ENCODE measurements around the gene CLEC16A.

Gene CLEC16A

DNA sequence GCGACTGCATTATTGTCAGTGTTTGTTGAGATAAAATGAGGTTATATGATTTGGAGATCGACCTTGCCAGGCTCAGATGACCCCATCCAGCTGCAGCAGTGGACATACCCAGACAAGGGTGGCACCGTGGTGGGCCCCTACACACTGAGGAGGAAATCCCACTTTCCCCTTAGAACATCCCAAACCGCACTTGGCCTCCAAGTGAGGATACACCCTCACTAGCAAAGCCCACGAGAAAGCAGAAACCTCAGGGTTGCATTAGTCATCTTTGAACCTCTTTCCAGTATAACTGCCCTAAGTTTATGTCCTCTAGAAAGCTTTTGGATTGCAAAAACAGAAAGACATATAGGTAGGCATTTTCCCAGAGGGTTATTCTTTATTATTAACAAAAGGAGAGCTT is 101.5 kb downstream of the CLEC16A start:
- no peak for DNase-seq

DNA sequence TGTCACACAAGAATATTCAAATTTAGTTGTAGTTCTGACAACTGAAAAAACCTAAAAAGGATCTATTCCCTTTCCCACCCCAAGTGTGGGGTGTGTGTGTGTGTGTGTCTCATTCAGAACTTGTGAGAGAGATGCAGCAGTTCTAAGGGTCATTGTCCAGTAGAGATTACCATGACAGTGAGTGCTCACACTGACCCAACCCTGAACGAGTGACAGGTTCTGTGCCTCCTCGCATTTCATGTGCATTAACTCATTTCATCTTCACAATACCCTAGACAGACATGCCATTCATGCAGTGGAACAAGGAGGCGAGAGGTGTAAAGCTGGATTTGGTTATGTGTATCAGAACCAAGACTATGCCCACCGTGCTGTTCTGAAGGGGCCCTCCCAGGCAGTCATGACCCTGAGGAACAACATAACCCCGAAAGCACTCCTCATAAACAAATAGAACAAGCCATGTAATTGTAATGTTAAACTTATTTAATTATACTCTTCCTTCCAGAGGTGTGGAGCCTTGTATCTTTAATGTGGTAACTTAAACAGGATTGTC is 102.1 kb downstream of the CLEC16A start:
- no peak for DNase-seq

DNA sequence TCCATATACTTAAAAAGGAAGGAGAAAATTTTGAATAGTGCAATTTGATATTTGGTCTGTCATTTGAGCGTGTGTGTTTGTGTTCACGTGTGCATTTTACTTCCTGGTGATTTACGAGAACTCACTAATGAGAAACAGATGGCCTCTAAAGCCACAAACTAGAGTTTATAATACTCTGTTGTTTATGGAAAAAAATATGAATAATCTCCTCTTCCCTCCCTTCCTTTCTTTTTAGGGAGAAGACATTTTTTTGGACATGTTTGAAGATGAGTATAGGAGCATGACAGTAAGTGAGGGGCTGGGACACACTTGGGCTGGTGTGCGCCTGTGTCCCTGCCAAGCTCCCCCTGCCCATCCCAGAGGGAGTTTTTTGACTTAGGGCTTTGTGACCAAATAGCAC is 102.7 kb downstream of the CLEC16A start:
- DNase-seq = no peak

DNA sequence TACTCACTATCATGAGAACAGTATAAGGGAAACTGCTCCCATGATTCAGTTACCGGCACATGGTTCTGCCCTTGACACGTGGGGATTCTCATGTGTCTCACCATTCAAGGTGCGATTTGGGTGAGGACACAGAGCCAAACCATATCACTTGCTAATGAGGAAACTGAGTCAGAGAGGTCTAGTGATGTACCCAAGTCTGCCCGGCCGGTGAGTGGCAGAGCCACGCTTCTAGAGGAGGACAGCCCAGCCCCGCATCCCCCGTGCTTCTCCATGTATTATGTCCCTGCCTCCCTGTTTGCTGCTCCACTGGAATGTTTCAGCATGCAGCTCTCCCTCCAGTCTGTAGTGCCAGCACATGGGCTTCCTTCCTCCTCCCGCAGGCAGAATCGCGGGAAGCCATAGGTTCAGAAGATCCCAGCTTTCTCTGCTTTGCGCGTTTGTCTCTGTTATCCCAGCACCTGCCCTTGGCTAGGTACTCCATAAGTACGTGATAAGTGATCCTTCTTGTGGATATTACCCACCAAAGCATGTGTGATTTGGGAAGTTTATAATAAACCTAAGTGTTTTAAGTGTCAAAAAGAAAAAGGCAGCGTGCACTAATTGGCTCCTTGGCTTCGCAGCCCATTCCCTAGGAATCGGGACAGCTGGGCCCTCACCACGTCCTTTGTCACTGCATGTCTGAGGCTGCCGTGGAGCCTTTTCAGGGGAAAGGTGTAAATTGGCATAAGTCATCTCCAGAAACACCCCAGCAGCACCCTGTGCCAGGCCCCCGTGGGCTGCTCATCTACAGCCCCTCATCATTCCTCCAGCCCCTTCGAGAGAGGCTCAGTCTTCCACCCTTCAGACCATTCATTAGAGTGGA is 103.8 kb downstream of the CLEC16A start:
- no peak for DNase-seq

DNA sequence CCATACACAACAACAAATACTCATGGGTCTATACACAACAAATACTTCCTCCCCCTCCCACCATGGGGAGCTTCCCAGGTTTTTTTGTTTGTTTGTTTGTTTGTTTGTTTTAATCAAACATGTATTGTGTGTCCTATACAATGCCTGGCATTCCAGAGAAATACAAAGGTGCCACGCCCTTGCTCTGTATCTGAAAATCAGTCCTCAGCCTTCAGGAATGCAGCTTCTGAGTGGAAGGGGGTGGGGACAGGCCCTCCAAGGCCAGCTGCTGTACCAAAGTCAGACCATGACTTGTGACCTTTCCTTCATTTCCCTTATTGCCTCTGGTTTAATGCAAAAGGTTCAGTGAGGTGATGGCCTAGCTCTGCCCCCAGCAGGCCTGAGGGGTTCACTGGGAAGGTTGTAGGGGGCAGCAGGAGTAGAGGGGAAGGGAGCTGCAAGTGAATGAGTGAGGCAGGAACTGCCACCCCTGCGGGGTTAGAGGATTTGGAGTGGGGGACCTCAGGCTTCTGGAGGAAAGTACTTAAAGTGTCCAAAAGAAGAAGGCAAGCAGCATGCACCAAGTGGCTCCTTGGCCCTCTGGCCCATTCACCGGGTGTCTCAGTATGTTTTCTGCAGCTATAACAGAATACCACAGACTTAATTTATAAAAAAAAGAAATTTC is 105.2 kb downstream of the CLEC16A start:
- no peak for DNase-seq

DNA sequence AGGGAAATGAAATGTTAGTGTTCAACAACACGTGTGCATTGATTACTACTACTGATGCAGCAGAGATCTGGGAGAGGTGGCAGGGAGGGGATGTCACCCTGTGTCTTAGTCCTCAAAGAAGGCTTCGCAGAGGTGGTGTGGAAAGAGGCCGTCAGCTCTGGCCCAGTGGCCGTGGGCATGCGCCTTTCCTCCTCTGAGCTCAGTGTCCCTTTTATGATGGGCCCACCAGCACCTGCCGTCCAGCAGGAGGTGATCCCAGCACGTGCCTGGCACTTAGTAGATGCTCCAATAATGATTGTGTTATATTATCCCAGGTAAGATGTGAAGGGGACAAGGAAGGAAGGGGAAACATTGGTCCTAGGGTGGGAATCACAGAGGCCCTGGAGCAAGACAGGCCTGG is 106.2 kb downstream of the CLEC16A start:
- no peak for DNase-seq

DNA sequence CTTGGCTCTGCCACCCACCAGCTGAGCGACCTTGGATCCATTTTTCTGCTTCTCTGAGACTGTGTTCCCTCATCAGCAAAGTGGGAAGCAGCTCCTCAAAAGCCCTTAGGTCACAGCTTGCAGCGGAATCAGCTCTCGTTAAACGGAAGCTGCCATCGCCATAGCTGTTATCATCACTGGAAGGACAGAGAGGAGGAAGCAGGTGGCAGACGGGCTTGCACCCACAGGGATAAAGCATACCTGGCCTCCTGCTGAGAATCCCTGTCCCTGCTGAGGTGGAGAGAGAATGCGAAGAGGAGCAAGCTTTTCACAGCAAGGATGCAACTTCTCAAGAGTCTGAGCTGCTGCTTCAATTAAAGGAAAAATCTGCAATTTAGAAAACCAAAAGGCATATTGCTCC is 106.6 kb downstream of the CLEC16A start:
- DNase-seq = peak; percentile 54

DNA sequence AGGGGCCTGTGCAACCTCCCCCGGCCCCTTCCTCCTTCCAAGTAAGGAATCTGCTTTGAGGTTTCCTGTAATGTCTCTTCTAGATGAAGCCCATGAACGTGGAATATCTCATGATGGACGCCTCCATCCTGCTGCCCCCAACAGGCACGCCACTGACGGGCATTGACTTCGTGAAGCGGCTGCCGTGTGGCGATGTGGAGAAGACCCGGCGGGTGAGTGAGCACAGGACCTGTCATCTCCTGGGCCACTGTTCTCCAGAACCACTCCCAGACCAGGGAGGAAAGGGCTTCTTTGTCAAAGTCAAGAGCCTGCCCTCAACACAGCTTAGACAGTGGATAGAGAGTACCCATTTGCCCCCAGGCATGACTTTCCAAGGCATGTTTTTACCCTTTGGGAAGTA is 107.1 kb downstream of the CLEC16A start:
- no peak for DNase-seq

DNA sequence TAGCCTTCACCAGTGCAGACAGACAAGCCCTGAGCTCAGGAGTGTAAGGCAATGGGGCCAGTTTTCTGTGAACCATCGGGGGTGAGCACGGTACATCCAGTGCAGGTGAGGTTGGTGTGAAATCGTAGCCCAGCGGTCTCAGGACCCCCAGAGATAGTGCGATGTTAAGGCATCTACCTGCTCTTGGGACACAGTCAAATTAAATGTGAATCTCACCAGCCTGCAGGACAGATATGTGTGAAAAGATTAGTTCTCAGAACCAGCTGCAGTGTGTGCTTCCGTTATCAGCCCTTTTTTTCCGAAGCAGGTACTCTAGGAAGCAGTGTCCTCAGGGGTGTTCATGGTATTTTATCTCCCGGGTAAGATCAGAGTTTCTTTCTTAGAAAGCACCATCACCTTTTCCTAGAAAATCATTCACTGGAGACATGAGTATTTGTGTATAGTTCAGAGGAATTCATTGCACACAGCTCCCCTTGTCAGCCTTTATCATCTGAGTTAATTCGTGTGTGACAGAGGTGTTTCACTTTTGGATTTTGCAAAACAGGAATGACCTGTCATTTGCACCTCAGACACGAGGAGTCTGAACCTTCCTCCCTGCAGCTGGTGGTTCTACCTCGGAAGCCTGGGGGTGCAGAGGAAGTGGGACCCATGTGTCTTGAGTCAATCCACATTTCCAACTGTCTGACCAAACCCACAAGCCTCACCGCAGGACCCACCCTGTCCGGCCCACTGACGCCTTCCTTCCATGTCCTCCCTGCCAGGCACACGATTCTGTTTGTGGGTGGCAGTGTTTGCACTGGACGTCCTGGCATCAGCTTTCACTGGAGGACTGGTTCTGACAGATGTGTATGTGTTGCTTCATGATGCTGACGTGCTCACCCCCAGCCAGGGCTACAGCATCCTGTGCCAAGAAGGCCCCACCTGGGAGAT is 107.8 kb downstream of the CLEC16A start:
- no peak for DNase-seq

DNA sequence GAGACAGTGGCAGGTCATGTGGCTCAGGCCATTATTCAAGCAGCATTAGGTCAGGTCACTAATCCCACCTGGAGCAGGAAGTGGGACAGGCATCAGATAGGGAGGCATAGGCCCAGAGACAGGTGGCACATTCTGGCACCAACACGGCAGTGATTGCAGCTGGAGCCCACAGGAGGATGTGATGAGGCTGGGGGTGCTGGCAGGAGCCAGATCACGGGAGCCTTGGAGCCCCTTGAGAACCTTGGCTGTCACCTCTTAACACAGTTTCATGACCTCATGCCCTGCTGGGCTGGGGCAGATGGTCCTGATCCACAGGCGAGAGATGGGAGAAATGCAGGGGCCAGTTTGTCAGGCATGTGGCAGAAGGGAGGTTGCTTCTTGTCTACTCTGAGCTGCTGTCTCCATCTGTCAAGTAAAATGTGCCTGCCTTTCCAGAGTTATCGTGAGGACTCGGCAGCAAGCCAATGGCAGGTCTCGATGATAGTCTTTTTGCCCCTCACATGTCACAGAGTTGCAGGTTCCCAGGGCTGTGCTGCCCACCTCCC is 109.6 kb downstream of the CLEC16A start:
- DNase-seq = no peak

DNA sequence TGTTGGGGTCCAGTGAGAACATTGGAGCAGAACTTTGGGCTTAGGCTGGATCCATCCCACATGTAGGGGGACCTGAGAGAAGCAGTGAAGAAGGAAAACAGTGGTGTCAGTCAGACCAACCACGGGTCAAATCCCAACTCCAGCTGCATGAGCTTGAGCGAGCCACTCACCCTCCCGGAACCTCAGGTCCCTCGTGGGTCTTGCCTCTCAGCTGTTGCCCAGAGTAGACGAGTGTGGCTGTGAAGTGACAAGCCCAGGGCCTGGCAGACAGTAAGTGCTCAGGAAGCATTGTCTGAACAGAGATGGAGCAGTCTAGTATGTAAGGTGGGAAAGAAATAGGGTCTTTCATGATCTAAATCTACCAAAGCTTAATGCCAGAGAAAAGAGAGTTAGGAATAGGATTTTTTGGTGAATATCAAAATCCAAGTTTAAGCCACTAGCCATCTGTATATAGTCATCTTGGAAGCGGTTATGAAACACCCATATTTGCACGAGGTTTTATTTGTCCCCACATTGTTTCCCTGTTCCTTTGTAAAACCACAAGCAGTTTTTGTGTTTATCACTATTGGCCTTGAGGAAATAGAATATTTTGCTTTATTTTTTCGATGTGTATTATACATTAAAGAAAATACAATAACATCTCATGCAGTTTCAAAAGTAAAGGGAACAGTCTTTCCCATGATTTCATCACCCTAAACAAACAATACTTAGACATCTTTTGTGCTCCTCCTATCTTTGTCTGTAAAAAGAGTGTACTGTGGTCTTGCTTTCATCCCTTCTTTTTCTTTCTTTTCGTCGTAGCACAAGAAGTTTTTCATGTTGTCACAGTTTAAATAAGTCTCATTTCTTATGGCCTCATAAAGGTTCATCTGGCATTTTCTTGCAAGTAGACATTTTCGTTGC is 112.0 kb downstream of the CLEC16A start:
- no peak for DNase-seq

DNA sequence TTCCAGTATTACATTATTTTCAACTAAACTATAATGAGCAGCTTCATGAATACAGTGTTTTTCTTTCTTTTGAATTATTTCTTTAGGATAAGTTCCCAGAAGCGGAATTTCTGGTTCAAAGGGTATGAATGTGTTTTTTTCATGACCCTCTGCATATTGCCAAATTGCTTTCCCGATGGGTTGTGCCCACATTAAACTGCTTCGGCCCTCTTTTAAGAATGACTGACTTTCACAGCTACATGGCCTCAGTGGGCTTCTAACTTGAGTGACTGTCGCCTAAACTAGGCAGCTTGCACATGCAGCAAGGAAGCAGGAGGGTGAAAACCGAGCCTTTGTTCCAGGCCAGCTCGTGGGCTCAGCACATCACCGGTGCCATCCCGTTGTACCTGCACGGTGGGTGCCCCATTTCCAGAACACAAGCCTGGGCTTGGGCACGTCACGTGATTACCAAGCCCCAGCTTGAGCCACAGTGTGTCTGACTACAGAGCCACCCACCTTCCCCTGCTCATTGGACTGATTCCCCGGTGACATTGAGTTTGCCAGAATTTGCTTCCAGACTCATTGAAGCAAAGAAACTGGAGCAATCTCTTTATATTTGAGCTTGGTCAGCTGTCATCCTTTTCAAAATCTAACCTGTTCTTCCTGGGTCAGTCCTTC is 112.8 kb downstream of the CLEC16A start:
- no peak for DNase-seq

DNA sequence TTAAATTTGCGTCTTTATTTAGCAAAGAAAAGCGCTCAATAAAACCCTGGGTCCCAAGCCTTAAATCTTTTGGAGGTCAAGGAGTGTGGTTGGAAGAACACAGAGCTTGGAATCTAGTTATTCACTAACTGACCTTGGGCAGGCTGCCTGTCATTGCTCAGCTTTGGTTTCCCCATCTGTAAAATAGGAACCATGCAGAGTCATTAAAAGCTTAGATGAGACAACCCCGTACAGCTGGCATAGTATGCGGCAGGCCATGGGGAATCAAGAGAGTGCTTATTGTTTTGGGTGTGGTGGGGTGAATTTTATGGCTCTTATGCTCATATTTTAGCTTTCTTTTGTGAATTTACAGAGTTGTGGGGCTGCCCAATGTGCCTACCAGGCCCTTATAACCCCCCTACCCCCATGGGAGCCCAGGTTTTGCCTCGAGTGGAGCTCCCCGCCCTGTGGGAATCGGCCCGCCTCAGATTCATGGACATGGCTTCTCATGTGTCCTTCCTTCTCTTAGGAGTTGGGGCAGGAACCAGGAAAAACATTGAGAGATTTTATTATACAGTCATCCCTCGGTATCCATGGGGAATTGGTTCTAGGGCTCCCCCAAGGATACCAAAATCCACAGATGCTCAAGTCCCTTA is 113.5 kb downstream of the CLEC16A start:
- no peak for DNase-seq

DNA sequence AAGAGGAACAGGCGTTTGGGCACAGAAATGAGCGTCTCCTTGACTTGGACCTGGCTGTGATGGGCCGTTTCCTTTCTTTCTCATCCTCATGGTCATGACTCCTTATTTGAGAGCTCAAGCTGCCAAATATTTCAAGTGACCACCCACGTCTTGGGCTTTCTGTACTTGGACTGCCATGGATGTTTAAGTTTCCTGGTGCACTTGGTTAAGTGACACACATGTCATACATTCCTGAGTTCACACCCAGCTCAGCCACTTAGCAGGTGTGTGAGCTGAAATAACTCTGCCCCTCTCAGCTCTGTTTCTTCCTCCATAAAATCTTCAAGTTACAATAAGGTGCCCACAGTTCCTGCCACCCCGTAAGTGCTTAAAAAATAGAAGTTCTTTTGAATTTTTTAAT is 114.5 kb downstream of the CLEC16A start:
- no peak for DNase-seq

DNA sequence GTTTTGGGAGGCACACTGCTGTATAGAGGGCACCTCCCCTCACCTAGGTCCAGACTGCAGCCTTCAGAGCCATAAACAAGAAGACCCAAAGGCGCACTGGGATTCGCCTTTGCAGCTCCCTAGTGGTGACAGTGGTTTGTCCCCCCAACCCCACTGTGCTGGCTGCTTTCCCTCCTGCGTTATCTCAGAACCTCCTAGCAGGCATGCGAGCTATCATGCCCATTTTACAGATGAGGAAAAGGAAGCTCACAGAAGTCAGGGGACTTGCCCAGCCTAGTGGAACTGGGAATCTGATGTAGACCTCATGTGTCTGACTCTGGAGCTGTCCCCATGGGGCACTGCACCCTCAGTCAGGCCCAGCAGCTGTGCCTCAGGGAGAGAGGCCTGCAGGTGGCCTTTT is 115.2 kb downstream of the CLEC16A start:
- no peak for DNase-seq

DNA sequence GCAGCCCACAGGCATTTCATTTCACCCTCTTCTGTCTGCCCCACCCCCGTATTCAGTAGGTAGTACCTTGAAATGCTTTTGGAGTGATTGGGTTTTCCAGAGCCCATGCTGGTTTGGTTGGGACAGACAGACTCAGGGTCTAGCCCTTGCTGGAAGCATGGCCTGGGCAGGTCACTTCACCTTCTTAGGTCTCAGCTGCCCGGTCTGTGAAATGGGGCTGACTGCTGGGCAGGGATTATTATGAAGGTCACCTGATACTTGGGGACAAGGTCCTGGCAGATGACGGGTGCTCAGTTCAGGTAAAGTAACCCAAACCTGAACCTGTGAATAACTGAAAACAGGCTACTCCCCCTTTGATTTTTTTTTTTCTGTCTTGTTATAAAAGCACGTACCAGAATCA is 116.0 kb downstream of the CLEC16A start:
- no peak for DNase-seq

DNA sequence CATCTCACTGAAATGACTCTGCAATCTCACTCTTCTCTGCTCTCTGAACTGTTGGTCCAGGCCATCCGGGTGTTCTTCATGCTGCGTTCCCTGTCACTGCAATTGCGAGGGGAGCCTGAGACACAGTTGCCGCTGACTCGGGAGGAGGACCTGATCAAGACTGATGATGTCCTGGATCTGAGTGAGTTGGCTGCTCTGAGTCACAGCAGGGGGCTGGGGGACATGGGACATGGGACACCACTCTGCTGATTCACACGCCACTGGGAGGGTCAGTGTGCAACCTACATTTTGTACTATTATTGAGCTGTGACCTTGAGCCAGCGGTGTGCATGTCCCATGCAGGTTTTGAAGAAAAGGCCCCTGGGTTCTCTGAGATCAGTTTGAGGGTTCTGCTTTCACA is 116.5 kb downstream of the CLEC16A start:
- no peak for DNase-seq

DNA sequence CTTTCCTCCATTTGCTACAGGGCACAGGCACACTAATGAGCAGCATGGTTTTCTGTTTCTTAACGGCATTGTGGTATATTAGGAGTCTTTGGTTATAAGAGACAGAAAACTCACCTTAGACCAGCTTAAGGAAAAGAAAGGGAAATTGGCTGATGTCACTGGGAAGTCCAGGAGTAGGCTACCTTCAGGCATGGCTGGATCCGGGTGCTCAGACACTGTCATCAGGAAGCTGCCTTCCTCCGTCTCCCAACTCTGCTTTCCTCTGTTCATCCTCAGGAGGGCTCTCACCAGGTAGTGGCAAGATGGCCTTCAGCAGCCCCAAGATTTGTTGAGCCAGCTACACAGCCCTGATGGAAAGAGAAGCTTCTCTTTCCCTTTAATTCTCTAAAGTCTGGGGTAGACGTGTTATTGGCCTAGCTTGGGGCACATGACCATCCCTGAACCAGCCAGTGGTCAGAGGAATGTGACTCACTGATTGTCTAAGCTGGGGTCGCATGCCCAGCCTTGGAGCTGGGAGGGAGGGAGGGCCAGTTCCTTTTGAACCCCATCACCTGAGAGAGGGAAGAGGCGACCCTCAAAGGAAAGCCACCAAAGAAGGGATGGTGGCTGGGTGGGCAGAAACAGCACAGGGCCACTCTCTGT is 117.4 kb downstream of the CLEC16A start:
- DNase-seq = no peak

DNA sequence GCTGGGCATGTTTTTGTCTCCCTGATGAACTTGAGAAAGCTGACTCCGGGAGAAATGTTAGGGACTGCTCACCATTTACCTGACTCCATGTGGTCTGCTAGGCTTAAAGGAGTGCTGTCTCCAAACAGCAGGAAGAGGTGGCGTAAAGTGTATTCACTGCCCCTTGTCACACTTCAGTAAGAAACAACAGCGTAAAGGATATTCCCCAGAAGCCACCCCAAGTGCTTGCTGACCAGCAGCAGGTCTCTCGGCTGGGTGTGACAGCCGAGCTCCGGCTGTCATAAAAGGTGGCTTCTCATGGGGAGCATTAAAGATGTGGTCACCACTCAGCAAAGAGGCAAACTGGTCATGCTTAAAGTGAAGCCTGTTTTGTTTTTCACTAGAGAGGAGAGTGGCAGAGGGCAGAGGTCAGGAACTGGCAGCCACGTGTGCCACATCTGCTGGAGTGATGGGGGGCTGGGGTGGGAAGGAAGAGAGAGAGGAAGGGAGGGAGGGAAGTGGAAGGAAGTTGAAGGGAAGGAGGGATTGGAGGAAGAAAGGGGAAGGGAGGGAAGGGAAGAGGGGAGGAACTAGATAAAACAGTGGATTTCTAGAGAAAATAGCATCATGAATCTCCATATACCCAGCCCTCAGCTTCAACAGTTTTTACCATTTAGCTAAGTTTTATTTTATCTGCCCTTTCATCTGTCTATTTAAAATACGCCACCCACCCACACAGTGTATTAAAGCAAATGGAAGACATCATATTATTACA is 119.3 kb downstream of the CLEC16A start:
- DNase-seq = no peak

DNA sequence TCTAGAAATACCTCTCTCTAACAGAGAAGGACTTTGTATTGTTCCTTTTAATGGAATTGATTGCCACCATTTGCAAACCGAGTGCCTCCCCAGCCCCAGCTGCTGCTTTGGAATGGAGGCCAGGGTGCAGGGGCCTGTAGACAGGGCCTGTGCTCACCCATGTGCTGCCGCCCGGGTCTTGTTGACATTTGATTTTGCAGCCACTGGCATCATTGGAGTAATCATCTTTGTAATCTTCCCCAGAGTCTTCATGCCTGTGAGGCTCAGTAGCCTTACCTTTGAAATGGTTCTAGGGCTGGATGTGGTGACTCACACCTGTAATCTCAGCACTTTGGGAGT is 119.8 kb downstream of the CLEC16A start:
- no peak for DNase-seq

All from NCI-H2107 (cell line).